HG02870 (cell line): ENCODE results near the gene AKAP9.
A peak's percentile ranks its signal among the peaks of the same experiment; 100 is the strongest.
"Not testable (repeated sequence)": the region's sequence is repeated elsewhere in the genome, so short reads cannot be mapped to it uniquely, and the experiment has no call there.

Experiments
- ATAC-seq: cut with Tn5 transposase; IDR thresholded peaks from one replicate; pipeline ENCODE4 v1.9.1; 2021; ENCODE audit warnings: mild to moderate bottlenecking, moderate library complexity; ENCODE audit not compliant: unreplicated experiment

The AKAP9 gene

GRCh38 chr7:92057375-92057774 is 116.7 kb downstream of the AKAP9 start:
- no peak for ATAC-seq

DNA sequence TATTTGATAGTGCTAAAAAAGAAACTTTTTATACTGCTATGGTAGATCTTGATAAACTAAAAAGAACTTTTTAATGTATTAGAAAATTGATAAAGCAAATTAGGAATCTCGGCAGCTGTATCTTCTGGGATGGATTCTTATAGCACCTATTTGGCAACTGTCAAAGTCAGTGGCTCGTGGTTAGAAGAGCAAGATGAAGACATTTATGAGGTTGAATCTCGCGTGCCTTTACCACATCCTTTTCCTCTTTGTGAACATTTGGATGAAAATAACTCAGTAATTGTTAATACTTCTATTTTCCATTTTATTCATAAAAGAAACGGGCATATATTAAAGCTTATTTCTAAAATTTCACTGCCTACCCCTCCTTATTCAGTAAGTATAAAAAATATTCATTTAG is 117.4 kb downstream of the AKAP9 start:
- ATAC-seq = no peak

- ATAC-seq = no peak
Measured at GRCh38 chr7:92058899-92059298, 118.2 kb downstream of the AKAP9 start.

- no peak for ATAC-seq
Measured at GRCh38 chr7:92061154-92061553, 120.5 kb downstream of the AKAP9 start.

GRCh38 chr7:92064438-92065029 is 123.9 kb downstream of the AKAP9 start:
- no peak for ATAC-seq

- ATAC-seq = no peak
Measured at GRCh38 chr7:92071032-92071431, 130.4 kb downstream of the AKAP9 start.

- no peak for ATAC-seq
Measured at GRCh38 chr7:92072121-92072520, 131.5 kb downstream of the AKAP9 start.

- no peak for ATAC-seq
Measured at GRCh38 chr7:92072708-92073107, 132.0 kb downstream of the AKAP9 start.

GRCh38 chr7:92075455-92076158 is 134.9 kb downstream of the AKAP9 start:
- ATAC-seq = peak; percentile 97

GRCh38 chr7:92076509-92076908 is 135.8 kb downstream of the AKAP9 start:
- no peak for ATAC-seq

DNA sequence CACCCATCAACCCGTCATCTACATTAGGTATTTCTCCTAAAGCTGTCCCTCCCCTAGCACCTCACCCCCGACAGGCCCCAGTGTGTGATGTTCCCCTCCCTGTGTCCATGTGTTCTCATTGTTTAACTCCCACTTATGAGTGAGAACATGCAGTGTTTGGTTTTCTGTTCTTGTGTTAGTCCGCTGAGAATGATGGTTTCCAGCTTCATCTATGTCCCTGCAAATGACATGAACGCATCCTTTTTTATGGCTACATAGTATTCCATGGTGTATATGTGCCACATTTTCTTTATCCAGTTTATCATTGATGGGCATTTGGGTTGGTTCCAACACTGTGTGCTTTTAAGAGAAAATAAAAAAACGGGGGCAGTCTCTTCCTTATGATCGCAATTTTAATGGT is 143.3 kb downstream of the AKAP9 start:
- not testable (repeated sequence) for ATAC-seq

DNA sequence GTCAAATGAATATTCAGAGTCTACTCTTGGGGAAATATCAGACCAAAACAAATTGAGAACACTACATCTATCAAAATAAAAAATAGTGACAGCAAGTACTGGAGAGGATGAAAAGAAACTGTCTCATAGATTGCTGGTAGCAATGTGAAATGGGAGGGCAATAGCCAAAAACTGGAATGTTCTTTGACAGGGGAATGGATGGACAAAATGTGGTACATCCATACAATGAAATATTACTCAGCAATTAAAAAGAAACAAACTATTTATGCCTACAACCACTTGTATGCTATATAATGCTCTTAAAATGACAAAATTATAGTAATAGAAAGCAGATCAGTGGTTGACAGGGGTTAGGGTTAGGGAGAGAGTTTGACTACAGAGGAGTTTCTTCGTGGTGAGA is 147.6 kb downstream of the AKAP9 start:
- ATAC-seq = no peak

GRCh38 chr7:92092210-92092609 is 151.5 kb downstream of the AKAP9 start:
- no peak for ATAC-seq

DNA sequence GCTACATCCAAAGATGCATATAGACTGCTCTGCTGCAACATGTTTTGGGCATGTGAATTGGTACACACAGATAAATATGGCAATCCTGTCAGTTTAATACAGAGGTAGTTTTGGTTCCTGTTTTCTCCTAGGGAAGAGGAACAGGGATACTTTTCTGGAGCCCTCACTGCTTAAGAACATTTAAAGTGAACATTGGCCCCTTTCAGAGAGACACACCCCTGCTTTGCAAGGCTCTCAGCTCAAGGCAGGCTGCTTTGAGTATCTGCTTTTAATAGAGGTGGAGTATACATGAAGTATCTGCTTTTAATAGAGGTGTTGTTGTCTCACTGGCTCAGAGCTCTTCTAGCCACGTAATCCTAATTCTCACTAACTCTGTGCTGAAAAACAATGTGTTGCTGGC is 154.7 kb downstream of the AKAP9 start:
- ATAC-seq = no peak

DNA sequence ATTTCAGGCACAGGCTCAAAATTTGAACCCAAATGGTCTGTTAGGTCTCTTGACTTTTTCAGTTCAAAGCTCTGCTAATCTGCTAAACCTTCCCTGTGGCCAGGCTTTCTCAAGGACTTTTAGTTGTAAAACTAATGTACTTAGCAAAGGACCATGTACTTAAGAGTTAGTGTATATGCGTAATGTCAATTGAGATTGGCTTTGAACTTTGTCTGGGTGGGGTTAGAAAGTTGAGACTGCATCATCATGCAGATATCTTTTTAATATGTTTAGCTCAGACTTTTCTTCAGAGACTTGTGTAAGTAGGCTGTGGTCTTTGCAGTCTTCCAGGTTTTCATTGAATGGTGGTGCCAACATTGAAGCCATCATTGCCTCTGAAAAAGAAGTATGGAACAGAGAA is 159.9 kb downstream of the AKAP9 start:
- ATAC-seq = no peak

DNA sequence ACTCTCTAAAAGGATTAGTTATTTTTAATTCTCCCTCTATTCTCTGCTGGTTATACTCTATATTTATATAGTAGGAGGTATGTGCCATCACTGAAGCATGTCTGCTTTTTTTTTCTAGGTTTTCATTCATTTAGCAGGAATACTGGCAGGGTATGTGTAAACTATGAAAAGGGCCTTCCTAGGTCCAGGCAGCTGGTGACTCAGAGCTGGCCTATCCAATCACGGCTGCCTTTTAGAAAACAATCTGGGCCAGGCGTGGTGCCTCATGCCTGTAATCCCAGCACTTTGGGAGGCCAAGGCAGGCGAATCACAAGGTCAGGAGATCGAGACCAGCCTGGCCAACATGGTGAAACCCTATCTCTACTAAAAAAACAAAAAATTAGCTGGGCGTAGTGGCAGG is 162.2 kb downstream of the AKAP9 start:
- not testable (repeated sequence) for ATAC-seq

- no peak for ATAC-seq
Measured at GRCh38 chr7:92108821-92109220, 168.2 kb downstream of the AKAP9 start.

GRCh38 chr7:92110857-92111256 is 170.2 kb downstream of the AKAP9 start:
- ATAC-seq = no peak

DNA sequence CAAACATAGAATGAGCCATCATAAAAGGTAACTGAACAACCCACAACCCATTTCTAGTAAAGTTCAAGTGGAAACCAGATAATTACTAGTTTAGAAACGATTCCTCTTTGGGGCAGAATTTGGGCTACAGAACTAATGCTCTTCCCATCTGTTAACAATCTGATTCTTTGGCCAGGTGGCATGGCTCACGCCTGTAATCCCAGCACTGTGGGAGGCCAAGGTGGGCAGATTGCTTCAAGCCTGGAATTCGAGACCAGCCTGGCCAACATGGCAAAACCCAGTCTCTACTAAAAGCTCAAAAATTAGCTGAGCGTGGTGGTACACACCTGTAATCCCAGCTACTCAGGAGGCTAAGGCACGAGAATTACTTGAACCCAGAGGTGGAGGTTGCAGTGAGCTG is 175.2 kb downstream of the AKAP9 start:
- no peak for ATAC-seq

DNA sequence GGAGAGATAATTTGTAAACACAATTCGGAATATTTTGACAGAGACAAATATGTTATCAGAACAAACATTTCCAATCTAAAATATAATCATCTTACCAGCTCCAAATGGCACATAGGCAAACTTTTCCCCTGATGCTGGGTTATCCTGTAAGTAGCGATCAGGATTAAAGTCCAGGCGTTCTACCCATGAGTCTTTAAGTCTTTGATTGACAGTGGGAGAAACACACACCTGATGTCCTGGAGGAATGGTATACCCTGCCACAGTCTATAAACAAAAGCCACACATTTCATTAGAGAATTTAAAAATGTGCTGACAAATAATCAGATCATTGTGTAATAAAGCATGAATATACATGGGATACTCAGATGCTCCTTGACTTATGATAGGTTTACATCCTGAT is 176.3 kb downstream of the AKAP9 start:
- ATAC-seq = no peak

- no peak for ATAC-seq
Measured at GRCh38 chr7:92119213-92119759, 178.6 kb downstream of the AKAP9 start.

DNA sequence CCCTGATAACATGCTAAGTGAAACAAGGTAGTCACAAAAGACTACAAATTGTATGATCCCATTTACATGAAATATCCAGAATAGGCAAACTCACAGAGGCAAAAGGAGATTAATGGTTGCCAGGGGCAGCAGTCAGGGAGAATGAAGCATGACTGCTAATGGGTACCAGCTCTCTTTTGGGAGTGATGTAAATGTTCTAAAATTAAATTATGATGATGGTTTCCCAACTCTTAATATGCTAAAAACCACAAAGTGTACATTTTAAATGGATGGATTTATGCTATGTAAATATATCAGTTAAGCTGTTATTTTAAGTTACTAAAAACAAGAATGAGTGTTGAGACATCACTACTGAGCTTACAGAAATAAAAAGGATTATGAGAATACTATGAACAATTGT is 181.0 kb downstream of the AKAP9 start:
- no peak for ATAC-seq

GRCh38 chr7:92131093-92131492 is 190.4 kb downstream of the AKAP9 start:
- ATAC-seq = no peak
